Omental fat pad (tissue), 4 donors: Measurements from ENCODE around the gene TRIB2. TPM values are rescaled to one million over a fixed set of nuclear protein-coding genes. Genes with fewer than 3 reads are reported as not detected.
A peak's percentile ranks its signal among the peaks of the same experiment; 100 is the strongest.

ENCODE experiments used
- ATAC-seq: fragments of 150-250 bp; one replicate; pipeline ENCODE4 v1.9.1; 2016; ENCODE audit warnings: mild to moderate bottlenecking, moderate library complexity; ENCODE audit not compliant: low FRiP score
- DNase-seq: peaks from one replicate; pipeline ENCODE4 v3.0.0-alpha.2; 2019; ENCODE audit warnings: low spot score
- total RNA-seq, 4 donors: library from RNA; depleted of rRNA; stranded (reverse); fragments of >200 nt; gene quantifications; one replicate each; pipeline ENCODE4 v1.1.0, GENCODE V29; 2016
- TF ChIP-seq, protein P1 (sequence below), 3 donors: fragments of 450-650 bp; IDR thresholded peaks; one replicate each; pipeline ENCODE4 v1.5.1; 2016 to 2017; ENCODE audit warnings: antibody characterized with exemption in 3 of 3, mild to moderate bottlenecking in 3 of 3, moderate library complexity in 2 of 3

TRIB2 gene
- total RNA-seq, 4 donors from 2014 or later, result 27.8 to 144 (median 63.2) TPM

DNA sequence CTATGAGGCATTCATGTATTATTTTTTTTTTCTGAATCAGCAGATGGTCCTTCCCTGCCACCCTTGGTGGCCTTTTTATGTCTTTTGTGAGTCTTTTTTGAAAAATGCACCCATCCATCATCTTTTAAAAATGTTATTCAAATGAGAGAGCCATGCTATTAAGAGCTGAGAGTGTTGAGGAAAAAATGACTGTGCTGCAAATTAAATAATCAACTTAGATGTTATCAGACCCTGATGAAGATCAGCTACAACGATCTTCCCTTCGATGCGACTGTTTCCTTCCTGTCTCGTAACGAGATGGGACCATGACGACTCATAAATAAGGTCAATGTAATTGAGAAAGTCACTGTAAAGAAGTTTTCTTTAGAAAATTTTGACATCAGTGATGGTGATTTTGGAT is 44.4 kb downstream of the TRIB2 start:
- TF ChIP-seq, protein P1, sequence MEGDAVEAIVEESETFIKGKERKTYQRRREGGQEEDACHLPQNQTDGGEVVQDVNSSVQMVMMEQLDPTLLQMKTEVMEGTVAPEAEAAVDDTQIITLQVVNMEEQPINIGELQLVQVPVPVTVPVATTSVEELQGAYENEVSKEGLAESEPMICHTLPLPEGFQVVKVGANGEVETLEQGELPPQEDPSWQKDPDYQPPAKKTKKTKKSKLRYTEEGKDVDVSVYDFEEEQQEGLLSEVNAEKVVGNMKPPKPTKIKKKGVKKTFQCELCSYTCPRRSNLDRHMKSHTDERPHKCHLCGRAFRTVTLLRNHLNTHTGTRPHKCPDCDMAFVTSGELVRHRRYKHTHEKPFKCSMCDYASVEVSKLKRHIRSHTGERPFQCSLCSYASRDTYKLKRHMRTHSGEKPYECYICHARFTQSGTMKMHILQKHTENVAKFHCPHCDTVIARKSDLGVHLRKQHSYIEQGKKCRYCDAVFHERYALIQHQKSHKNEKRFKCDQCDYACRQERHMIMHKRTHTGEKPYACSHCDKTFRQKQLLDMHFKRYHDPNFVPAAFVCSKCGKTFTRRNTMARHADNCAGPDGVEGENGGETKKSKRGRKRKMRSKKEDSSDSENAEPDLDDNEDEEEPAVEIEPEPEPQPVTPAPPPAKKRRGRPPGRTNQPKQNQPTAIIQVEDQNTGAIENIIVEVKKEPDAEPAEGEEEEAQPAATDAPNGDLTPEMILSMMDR (IDR thresholded peaks at IDR 0.05), result no peak
- DNase-seq (no peak), ATAC-seq (no peak)

DNA sequence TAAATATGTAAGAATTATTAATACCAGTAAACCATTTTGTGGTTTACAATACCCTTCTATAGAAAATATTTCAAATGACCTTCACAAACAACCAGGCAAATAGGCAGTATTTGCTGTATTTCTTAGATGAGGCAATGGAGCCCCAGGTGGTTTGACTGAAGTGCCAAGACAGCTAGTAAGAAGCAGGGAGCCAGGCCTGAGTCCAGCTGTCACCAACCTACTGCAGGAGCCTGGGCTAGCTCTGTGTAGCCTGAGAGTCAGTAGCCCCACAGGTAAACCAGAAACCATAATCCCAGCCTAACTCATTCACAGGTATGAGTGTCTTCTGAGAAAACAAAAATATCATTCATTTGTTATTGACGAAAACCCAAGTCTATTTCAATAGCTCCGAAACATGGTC is 45.6 kb downstream of the TRIB2 start:
- TF ChIP-seq, protein P1 (IDR thresholded peaks at IDR 0.05), result no peak

DNA sequence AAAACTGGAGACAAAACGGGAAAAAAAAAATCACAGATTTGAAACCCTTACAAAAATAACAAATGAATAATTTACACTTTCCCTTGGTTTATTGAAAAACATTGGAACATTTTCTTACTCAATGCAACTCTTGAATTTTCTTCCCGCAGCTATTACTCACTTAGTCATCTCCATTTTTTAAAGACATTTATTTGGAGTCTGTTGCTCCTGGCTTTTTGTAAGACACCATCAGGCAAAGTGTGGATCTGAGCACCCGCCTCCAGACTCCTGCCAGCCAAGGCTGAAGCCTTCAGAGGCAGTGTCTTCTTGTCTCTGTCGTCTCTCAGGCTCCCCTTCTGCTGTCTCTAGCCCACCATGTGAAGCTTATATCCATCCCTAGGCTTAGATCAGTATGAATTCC is 46.2 kb downstream of the TRIB2 start:
- ATAC-seq (peak; percentile 75), DNase-seq (no peak)
- TF ChIP-seq, protein P1 (IDR thresholded peaks at IDR 0.05), result no peak

More for the DNA sequence above, 45.6 kb downstream of the TRIB2 start:
- ATAC-seq, result no peak
- DNase-seq, result no peak

DNA sequence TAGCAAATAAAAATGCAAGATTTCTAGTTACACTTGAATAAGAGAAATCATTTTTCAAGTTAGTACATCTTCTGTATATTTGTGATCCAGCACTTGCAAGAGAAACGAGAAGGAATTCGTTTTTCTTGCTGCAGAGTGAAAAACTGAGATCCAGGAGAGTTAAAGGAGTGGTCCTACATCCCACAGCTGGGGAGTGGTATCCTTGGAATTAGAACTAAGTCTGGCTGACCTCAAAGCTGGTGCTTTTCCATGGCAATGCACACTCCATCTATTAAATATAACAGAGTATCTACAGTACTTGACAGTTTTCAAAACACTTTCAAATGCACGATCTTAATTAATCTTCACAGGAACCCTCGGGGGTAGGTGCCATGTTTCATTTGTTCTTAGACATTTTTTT is 46.8 kb downstream of the TRIB2 start:
- TF ChIP-seq, protein P1 (IDR thresholded peaks at IDR 0.05), result no peak
- no peak for ATAC-seq
- DNase-seq, result no peak

DNA sequence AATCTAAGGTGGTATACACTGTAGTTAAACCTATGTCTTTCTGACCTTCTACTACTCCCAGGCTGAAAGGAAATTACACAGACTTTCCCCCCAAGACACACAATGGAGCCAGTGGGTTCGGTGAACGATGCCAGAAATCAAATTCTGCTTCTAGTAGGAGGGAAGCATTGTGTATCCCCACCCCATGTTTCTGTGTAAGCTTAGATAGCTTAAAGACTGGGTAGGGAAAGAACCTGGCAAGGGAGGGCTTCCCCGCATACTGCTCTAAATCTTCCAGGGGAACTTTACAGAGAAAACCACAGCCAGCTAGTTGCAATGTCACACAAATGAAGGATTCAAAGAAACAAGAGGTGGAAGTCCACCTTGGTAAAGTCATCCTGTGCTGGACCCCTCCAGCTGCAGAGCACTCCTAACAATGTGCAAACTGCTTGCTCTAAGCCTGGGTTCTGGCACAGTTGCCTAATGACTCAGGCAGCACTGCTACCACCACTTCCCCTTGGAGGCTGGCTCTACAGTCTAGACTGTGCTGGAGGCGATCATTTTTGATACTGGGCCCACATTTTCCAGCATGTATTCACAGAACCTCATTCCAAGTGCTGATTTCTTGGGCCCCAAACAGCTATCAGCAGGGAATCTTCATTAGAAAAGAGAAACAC is 47.5 kb downstream of the TRIB2 start:
- TF ChIP-seq, protein P1 (IDR thresholded peaks at IDR 0.05), result no peak

DNA sequence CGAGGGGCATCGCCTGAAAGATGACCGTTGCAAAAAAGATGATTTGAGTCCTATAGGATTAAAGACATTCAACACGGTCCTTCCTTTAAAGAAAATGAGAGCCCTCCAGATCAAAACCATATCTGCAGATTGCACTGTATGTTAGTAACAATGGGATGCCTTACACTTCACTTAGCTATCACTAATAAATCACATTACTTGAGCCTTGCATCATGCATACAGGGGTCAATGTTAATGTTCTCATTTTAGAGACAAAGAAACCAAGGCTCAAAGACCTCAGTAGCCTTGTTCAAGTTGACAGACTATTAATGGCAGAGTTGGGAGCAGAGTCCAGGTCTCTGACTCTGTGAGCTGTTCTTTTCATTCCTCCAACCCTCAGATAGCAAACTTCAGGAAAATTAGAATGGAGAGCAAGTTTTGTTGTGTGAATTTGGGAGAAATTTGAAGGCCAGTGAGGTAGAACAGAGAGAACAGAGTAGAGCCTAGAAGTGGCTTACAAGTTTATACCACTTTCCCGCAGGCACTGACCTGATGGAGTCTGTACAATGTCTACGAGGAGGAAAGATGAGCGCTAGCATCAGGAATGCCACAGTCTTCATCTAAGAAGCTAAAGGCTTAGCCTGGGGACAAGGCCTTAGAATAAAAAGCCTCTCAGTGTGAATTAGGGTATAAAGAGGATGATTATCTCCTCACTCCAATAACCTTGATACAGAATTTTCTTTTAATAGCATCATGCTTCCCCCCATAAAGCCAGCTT is 48.3 kb downstream of the TRIB2 start:
- no peak for DNase-seq
- TF ChIP-seq, protein P1 (IDR thresholded peaks at IDR 0.05), result no peak
- ATAC-seq, result no peak

More for the DNA sequence above, 47.5 kb downstream of the TRIB2 start:
- DNase-seq (no peak), ATAC-seq (no peak)
